Smooth muscle cell (in vitro differentiated cells): ENCODE data around the gene ECE1. TPM values are rescaled to one million over a fixed set of nuclear protein-coding genes. Genes with fewer than 3 reads are reported as not detected.

Source experiments
- DNase-seq: peaks from one replicate; lab custom pipeline; 2025; ENCODE audit not compliant: unreplicated experiment; lab: John Stamatoyannopoulos, UW
- H2AFZ ChIP-seq: fragments of 200-600 bp; sonication (generic); 2 replicates; pipeline ENCODE4 v1.6.0; 2016; ENCODE audit warnings: antibody characterized with exemption, low read depth, mild to moderate bottlenecking
- H3F3A ChIP-seq: fragments of 200-600 bp; sonication (generic); 2 replicates; pipeline ENCODE4 v1.6.0; 2017; ENCODE audit warnings: antibody characterized with exemption, low read depth
- H3K27ac ChIP-seq: fragments of 200-600 bp; sonication (generic); 2 replicates; pipeline ENCODE4 v1.5.1; 2016; ENCODE audit warnings: low read depth, mild to moderate bottlenecking
- H3K27me3 ChIP-seq: fragments of 200-600 bp; sonication (generic); 2 replicates; pipeline ENCODE4 v1.6.1; 2016; ENCODE audit warnings: low read depth, mild to moderate bottlenecking
- H3K36me3 ChIP-seq: fragments of 200-600 bp; sonication (generic); 2 replicates; pipeline ENCODE4 v1.5.1; 2016; ENCODE audit warnings: low read depth
- H3K4me1 ChIP-seq: fragments of 200-600 bp; sonication (generic); 2 replicates; pipeline ENCODE4 v1.5.1; 2016; ENCODE audit warnings: low read depth
- H3K4me2 ChIP-seq: fragments of 200-600 bp; sonication (generic); 2 replicates; pipeline ENCODE4 v1.6.0; 2016; ENCODE audit warnings: mild to moderate bottlenecking
- H3K4me3 ChIP-seq: fragments of 200-600 bp; sonication (generic); 2 replicates; pipeline ENCODE4 v1.5.1; 2016; ENCODE audit warnings: mild to moderate bottlenecking
- H3K79me2 ChIP-seq: fragments of 200-600 bp; sonication (generic); 2 replicates; pipeline ENCODE4 v1.6.0; 2016; ENCODE audit warnings: low read depth, mild to moderate bottlenecking
- H3K9ac ChIP-seq: fragments of 200-600 bp; sonication (generic); 2 replicates; pipeline ENCODE4 v1.6.0; 2016; ENCODE audit warnings: low read depth
- H3K9me3 ChIP-seq: fragments of 200-600 bp; sonication (generic); replicated peaks from 2 replicates; pipeline ENCODE4 v1.5.1; 2016; ENCODE audit warnings: low read depth
- H4K20me1 ChIP-seq: fragments of 200-600 bp; sonication (generic); 2 replicates; pipeline ENCODE4 v1.6.0; 2016; ENCODE audit warnings: low read depth
- CTCF ChIP-seq: fragments of 200-600 bp; sonication (generic); IDR thresholded peaks from 2 replicates; pipeline ENCODE4 v1.5.1; 2017; ENCODE audit warnings: borderline replicate concordance, mild to moderate bottlenecking, antibody characterized with exemption; ENCODE audit not compliant: insufficient read depth, poor library complexity, severe bottlenecking
- WGBS: methylation state at CpG from one replicate; pipeline ENCODE4 v1.1.7; 2016; ENCODE audit warnings: low lambda C conversion rate; 5-methylcytosine and 5-hydroxymethylcytosine counted together
- polyA plus RNA-seq: library from polyadenylated mRNA; unstranded; fragments of >200 nt; fragmentation: Nextera tagmentation; extraction: Ambion mirVana; gene quantifications from 2 replicates; pipeline ENCODE4 v1.2.1, GENCODE V29; 2016
- total RNA-seq: library from RNA; depleted of rRNA; stranded (reverse); fragments of >200 nt; gene quantifications from 2 replicates; pipeline ENCODE4 v1.2.3, GENCODE V29; 2014

ECE1 gene
- total and polyA plus RNA-seq, 2 experiments from 2014 or later = 108 to 129 TPM

- DNase-seq = peak; percentile 48
- peak overlapping the region; percentile 70 for H3K4me2 ChIP-seq
- WGBS = 2% methylated on average over 14 of the region's 14 CpGs
- no peaks in the 10 kb centered on the region for H3K36me3 ChIP-seq
- H3K79me2 ChIP-seq = peaks cover 59% of the 10 kb centered on the region
- peak overlapping the region; percentile 48 for H3K9ac ChIP-seq
- H4K20me1 ChIP-seq = no peaks in the 10 kb centered on the region
- H3K27me3 ChIP-seq = no peaks in the 10 kb centered on the region
- peaks cover 61% of the 10 kb centered on the region for H3F3A ChIP-seq
- peak overlapping the region; percentile 94 for H3K27ac ChIP-seq
- no peak overlapping the region for H2AFZ ChIP-seq
- H3K9me3 ChIP-seq = no peaks in the 10 kb centered on the region
- H3K4me3 ChIP-seq = no peak overlapping the region
- H3K4me1 ChIP-seq = peaks cover 90% of the 10 kb centered on the region
- no peak for TF ChIP-seq CTCF
Observed at GRCh38 chr1:21324368-21325141, 34.3 kb upstream of the ECE1 start.

- Histone ChIP-seq H3K4me2 (peak overlapping the region; percentile 67), H3K4me3 (no peak overlapping the region), H3K27ac (peak overlapping the region; percentile 94), H3K9me3 (no peaks in the 10 kb centered on the region), H3K79me2 (peaks cover 52% of the 10 kb centered on the region), H2AFZ (no peak overlapping the region), H3K9ac (no peak overlapping the region), H3K27me3 (no peaks in the 10 kb centered on the region), H3F3A (peaks cover 71% of the 10 kb centered on the region), H4K20me1 (no peaks in the 10 kb centered on the region), H3K4me1 (peaks cover 93% of the 10 kb centered on the region), H3K36me3 (no peaks in the 10 kb centered on the region)
- no peak for DNase-seq
- WGBS = 29% methylated on average over 7 of the region's 7 CpGs
- no peak for TF ChIP-seq CTCF
Observed at GRCh38 chr1:21323091-21323490, 32.8 kb upstream of the ECE1 start.

GRCh38 chr1:21322681-21323016 lies 32.4 kb upstream of the ECE1 start:
- no peak overlapping the region for H3K4me3 ChIP-seq
- H4K20me1 ChIP-seq = no peaks in the 10 kb centered on the region
- H3K4me2 ChIP-seq = peak overlapping the region; percentile 74
- WGBS = 40% methylated on average over 6 of the region's 6 CpGs
- H3K9me3 ChIP-seq = no peaks in the 10 kb centered on the region
- TF ChIP-seq CTCF = no peak
- peaks cover 92% of the 10 kb centered on the region for H3K4me1 ChIP-seq
- no peak overlapping the region for H2AFZ ChIP-seq
- no peak for DNase-seq
- H3K79me2 ChIP-seq = peaks cover 48% of the 10 kb centered on the region
- no peaks in the 10 kb centered on the region for H3K27me3 ChIP-seq
- peak overlapping the region; percentile 3 for H3K9ac ChIP-seq
- H3F3A ChIP-seq = peaks cover 70% of the 10 kb centered on the region
- peak overlapping the region; percentile 94 for H3K27ac ChIP-seq
- H3K36me3 ChIP-seq = no peaks in the 10 kb centered on the region
